Measurements from ENCODE around the gene STK26.

The STK26 gene

DNA sequence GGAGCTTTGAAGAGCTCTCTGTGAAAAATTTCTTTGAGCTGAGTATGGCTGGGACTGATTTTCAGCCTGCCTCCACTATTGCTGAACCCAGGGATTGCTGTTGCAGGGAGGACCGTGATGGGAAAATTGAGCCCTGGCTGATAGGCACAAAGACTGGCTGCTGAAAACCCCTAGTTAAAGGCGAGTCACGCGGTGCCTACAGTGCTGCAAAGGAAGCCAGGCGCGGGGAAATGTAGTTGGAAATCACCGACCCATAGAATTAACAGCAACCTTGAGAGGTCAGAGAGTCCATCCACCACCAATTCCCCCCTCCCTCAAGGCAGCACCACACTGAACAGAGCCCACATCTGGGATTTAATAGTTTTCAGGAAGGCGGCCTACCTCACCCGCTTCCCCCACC is 78.7 kb downstream of the STK26 start:
- no peak overlapping the region for H3K27ac ChIP-seq
- no peaks in the 10 kb centered on the region for H3K9me3 ChIP-seq (ENCODE audit: severe bottlenecking)
- DNase-seq = no peak
- H3K36me3 ChIP-seq = no peaks in the 10 kb centered on the region
- no peak overlapping the region for H3K4me3 ChIP-seq (ENCODE audit: low read depth, low read length)
- TF ChIP-seq, protein P1, sequence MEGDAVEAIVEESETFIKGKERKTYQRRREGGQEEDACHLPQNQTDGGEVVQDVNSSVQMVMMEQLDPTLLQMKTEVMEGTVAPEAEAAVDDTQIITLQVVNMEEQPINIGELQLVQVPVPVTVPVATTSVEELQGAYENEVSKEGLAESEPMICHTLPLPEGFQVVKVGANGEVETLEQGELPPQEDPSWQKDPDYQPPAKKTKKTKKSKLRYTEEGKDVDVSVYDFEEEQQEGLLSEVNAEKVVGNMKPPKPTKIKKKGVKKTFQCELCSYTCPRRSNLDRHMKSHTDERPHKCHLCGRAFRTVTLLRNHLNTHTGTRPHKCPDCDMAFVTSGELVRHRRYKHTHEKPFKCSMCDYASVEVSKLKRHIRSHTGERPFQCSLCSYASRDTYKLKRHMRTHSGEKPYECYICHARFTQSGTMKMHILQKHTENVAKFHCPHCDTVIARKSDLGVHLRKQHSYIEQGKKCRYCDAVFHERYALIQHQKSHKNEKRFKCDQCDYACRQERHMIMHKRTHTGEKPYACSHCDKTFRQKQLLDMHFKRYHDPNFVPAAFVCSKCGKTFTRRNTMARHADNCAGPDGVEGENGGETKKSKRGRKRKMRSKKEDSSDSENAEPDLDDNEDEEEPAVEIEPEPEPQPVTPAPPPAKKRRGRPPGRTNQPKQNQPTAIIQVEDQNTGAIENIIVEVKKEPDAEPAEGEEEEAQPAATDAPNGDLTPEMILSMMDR (IDR thresholded peaks at IDR 0.05; ENCODE audit: low read depth, low read length) = no peak
- H3K27me3 ChIP-seq (ENCODE audit: insufficient read depth, low read depth, severe bottlenecking) = peaks cover 38% of the 10 kb centered on the region

DNA sequence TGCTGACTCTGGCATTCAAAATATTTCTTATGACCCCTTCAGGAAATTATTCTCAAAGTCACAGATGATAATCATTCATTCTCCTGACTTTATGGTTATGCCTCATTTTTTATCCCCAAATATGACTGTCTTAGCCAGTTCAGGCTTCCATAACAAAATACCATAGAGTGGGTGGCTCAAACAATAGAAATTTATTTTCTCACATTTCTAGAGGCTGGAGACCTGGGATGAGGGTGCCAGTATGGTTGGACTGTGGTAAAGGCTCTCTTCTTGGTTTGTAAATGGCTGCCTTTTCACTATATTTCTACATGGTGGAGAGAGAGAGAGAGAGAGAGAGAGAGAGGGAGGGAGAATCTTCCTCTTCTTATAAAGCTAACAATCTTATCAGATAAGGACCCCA is 84.2 kb downstream of the STK26 start:
- TF ChIP-seq, protein P1 (IDR thresholded peaks at IDR 0.05; ENCODE audit: low read depth, low read length) = no peak
- H3K4me3 ChIP-seq (ENCODE audit: low read depth, low read length) = no peak overlapping the region
- DNase-seq = no peak
- no peak overlapping the region for H3K27ac ChIP-seq
- no peaks in the 10 kb centered on the region for H3K36me3 ChIP-seq
- peaks cover 14% of the 10 kb centered on the region for H3K27me3 ChIP-seq (ENCODE audit: insufficient read depth, low read depth, severe bottlenecking)
- H3K9me3 ChIP-seq (ENCODE audit: severe bottlenecking) = no peaks in the 10 kb centered on the region

DNA sequence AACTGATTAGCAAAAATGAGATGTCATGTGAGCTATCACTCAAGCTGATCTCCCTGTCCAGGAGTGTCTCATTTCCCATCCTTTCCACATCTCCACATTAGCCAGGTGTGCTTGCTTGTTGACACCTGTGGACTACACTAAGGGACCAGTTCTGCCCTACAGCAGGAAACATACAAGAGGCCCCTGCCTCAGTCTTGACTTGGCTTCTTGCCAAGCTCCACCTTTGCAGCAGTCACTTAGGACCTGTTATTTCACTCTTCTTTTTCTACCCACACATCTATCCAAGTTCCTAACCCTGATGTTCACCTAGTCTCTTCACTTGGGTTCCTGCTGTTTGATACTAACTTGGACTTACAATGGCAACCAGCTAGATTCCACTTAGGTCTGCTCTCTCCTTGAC is 91.5 kb downstream of the STK26 start:
- peaks cover 4% of the 10 kb centered on the region for H3K27me3 ChIP-seq (ENCODE audit: insufficient read depth, low read depth, severe bottlenecking)
- no peak overlapping the region for H3K4me3 ChIP-seq (ENCODE audit: low read depth, low read length)
- H3K27ac ChIP-seq = no peak overlapping the region
- no peak for DNase-seq
- H3K36me3 ChIP-seq = no peaks in the 10 kb centered on the region
- TF ChIP-seq, protein P1 (IDR thresholded peaks at IDR 0.05; ENCODE audit: low read depth, low read length) = no peak
- no peaks in the 10 kb centered on the region for H3K9me3 ChIP-seq (ENCODE audit: severe bottlenecking)

DNA sequence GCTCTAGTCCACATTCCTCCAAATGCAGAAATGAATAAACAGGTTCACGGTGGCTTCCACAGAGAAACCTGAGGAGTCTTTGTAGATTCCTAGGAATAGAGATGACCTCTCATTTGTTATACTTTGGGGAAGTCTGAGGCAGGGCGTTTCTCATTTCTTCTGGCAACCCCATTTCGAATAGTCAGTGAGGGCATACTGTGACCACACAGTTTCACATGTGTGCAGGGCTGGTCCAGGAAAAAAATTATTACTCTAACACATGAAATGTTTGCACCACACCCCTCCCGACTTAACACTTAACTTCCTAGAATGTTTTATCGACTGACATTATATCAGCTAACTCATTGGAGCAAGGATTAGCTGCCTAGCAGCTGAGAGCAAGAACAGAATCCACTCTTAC is 92.7 kb downstream of the STK26 start:
- peaks cover 4% of the 10 kb centered on the region for H3K27me3 ChIP-seq (ENCODE audit: insufficient read depth, low read depth, severe bottlenecking)
- no peaks in the 10 kb centered on the region for H3K9me3 ChIP-seq (ENCODE audit: severe bottlenecking)
- no peak overlapping the region for H3K4me3 ChIP-seq (ENCODE audit: low read depth, low read length)
- DNase-seq = no peak
- no peaks in the 10 kb centered on the region for H3K36me3 ChIP-seq
- TF ChIP-seq, protein P1 (IDR thresholded peaks at IDR 0.05; ENCODE audit: low read depth, low read length) = no peak
- H3K27ac ChIP-seq = no peak overlapping the region

DNA sequence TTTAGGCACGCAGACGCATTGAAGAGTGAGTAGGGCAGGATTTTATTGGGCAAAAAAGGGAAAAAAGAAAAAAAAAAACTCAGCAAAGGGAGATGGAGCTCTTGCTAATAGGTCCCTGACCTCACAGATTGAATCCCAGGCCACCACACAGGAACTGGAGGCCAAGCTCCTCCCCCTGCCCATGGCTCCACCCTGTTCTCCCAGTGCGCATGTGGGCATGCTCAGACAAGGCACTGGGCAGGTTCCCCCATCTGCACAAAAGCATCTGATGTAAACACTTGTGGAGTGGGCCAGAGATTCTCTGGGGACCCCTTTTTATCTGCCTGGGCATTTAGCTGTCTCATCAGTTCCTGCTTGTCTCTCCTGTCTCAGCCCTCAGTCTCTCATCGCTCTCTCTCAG is 95.3 kb downstream of the STK26 start:
- no peaks in the 10 kb centered on the region for H3K9me3 ChIP-seq (ENCODE audit: severe bottlenecking)
- H3K27me3 ChIP-seq (ENCODE audit: insufficient read depth, low read depth, severe bottlenecking) = peaks cover 5% of the 10 kb centered on the region
- H3K27ac ChIP-seq = no peak overlapping the region
- DNase-seq = peak; percentile 8
- no peak overlapping the region for H3K4me3 ChIP-seq (ENCODE audit: low read depth, low read length)
- H3K36me3 ChIP-seq = no peaks in the 10 kb centered on the region
- TF ChIP-seq, protein P1 (IDR thresholded peaks at IDR 0.05; ENCODE audit: low read depth, low read length) = no peak

DNA sequence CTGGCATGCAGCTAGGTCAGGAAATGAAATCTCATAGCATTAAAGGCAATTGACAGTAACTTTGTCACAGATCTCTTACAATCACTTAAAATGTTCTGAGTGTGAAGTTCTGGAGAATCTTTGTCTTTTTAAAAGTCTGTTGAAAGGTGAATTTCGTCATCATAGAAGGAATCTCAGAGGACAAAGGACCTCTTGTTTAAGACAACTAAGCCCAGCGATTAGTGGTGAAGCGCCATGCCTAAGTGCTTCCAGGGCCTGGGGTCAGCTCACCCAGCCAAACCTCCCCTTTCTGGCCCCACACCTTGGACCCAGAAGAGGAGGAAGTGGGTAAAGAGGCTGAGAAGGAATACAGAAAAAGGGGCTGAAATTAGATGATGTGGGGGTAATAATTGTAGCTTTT is 96.2 kb downstream of the STK26 start:
- Histone ChIP-seq H3K4me3 (ENCODE audit: low read depth, low read length) (no peak overlapping the region), H3K27ac (no peak overlapping the region), H3K9me3 (ENCODE audit: severe bottlenecking) (no peaks in the 10 kb centered on the region), H3K36me3 (no peaks in the 10 kb centered on the region), H3K27me3 (ENCODE audit: insufficient read depth, low read depth, severe bottlenecking) (peaks cover 5% of the 10 kb centered on the region)
- TF ChIP-seq, protein P1 (IDR thresholded peaks at IDR 0.05; ENCODE audit: low read depth, low read length) = no peak
- no peak for DNase-seq
